CD14-positive monocyte (primary cell): Measurements from ENCODE around the gene SLC43A3. TPM values are rescaled to one million over a fixed set of nuclear protein-coding genes. Genes with fewer than 3 reads are reported as not detected.

Experiments used
- DNase-seq, 3 donors: peaks; one replicate each; pipeline ENCODE4 v3.0.0-alpha.2; 2011 to 2022
- H2AFZ ChIP-seq: 2 replicates; pipeline ENCODE4 v1.6.0; 2012; ENCODE audit warnings: mild to moderate bottlenecking, low read depth, low read length, inconsistent platforms; ENCODE audit not compliant: insufficient read depth, poor library complexity, severe bottlenecking
- H3K27ac ChIP-seq, 2 donors: 1 replicate in 1 of 2; 2 replicates in 1 of 2; pipeline ENCODE4 v1.5.1; 2012 to 2013; ENCODE audit warnings: low read length in 2 of 2, control low read depth in 1 of 2, inconsistent platforms in 1 of 2, low read depth in 1 of 2, mild to moderate bottlenecking in 1 of 2
- H3K27me3 ChIP-seq, 2 donors: one replicate each; pipeline versions ENCODE4 v1.6.0 to v1.6.1; 2011 to 2013; ENCODE audit warnings: low read length in 2 of 2; ENCODE audit not compliant: control insufficient read depth in 2 of 2, insufficient read depth in 2 of 2
- H3K36me3 ChIP-seq, 2 donors: replicated peaks in 1 of 2; 1 replicate in 1 of 2; 2 replicates in 1 of 2; pipeline versions ENCODE4 v1.5.1 to v1.6.1; 2012 to 2013; ENCODE audit warnings: low read length in 2 of 2, control low read depth in 1 of 2, inconsistent platforms in 1 of 2, mild to moderate bottlenecking in 1 of 2; ENCODE audit not compliant: insufficient read depth in 2 of 2, control insufficient read depth in 1 of 2
- H3K4me1 ChIP-seq, 2 donors: 1 replicate in 1 of 2; 2 replicates in 1 of 2; pipeline versions ENCODE4 v1.5.1 to v1.6.1; 2012 to 2013; ENCODE audit warnings: low read length in 2 of 2, control low read depth in 1 of 2, inconsistent platforms in 1 of 2, mild to moderate bottlenecking in 1 of 2, moderate library complexity in 1 of 2; ENCODE audit not compliant: insufficient read depth in 2 of 2, control insufficient read depth in 1 of 2
- H3K4me2 ChIP-seq: replicated peaks from 2 replicates; pipeline ENCODE3; 2012; ENCODE audit warnings: low read length, moderate library complexity, mild to moderate bottlenecking; ENCODE audit not compliant: poor library complexity, severe bottlenecking; ENCODE audit errors: extremely low read depth
- H3K4me3 ChIP-seq, 3 experiments: fragments of 200-600 bp in 1 of 3; sonication (generic) in 1 of 3; replicated peaks in 1 of 3; 1 replicate in 2 of 3; 2 replicates in 1 of 3; pipeline ENCODE4 v1.5.1; 2011 to 2013; ENCODE audit warnings: low read length in 3 of 3, mild to moderate bottlenecking in 3 of 3, control low read depth in 2 of 3, low read depth in 2 of 3, inconsistent platforms in 1 of 3, moderate library complexity in 1 of 3
- H3K79me2 ChIP-seq: 2 replicates; pipeline ENCODE4 v1.6.0; 2012; ENCODE audit warnings: mild to moderate bottlenecking, control low read depth, inconsistent platforms, low read length, moderate library complexity; ENCODE audit not compliant: insufficient read depth
- H3K9ac ChIP-seq: 2 replicates; pipeline ENCODE4 v1.6.0; 2017; ENCODE audit warnings: low read length, mild to moderate bottlenecking; ENCODE audit not compliant: insufficient read depth, poor library complexity, severe bottlenecking
- H3K9me3 ChIP-seq, 2 donors: replicated peaks in 1 of 2; 1 replicate in 1 of 2; 2 replicates in 1 of 2; pipeline versions ENCODE4 v1.5.1 to v1.6.1; 2012 to 2013; ENCODE audit warnings: low read length in 2 of 2, control low read depth in 1 of 2; ENCODE audit not compliant: control insufficient read depth in 1 of 2, insufficient read depth in 1 of 2
- H4K20me1 ChIP-seq: 2 replicates; pipeline ENCODE4 v1.6.0; 2012; ENCODE audit warnings: mild to moderate bottlenecking, low read length, control low read depth, moderate library complexity; ENCODE audit not compliant: insufficient read depth
- H3K27ac Mint-ChIP-seq, 7 donors: one replicate each; pipeline ENCODE4 v1.8.0; 2020; ENCODE audit warnings: mild to moderate bottlenecking in 7 of 7, mixed read lengths in 7 of 7, moderate library complexity in 6 of 7, inconsistent platforms in 2 of 7
- H3K27me3 Mint-ChIP-seq, 3 donors: one replicate each; pipeline ENCODE4 v1.8.0; 2021 to 2022; ENCODE audit warnings: low read depth in 3 of 3, mild to moderate bottlenecking in 3 of 3, mixed read lengths in 3 of 3, moderate library complexity in 3 of 3, inconsistent platforms in 1 of 3
- H3K36me3 Mint-ChIP-seq, 2 donors: one replicate each; pipeline ENCODE4 v1.8.0; 2020; ENCODE audit warnings: mixed read lengths in 2 of 2, inconsistent platforms in 1 of 2, mild to moderate bottlenecking in 1 of 2
- H3K4me1 Mint-ChIP-seq: one replicate; pipeline ENCODE4 v1.8.0; 2020; ENCODE audit warnings: mild to moderate bottlenecking, mixed read lengths
- H3K4me3 Mint-ChIP-seq, 2 donors: one replicate each; pipeline ENCODE4 v1.8.0; 2020; ENCODE audit warnings: mild to moderate bottlenecking in 2 of 2, mixed read lengths in 2 of 2, moderate library complexity in 1 of 2
- H3K9me3 Mint-ChIP-seq, 7 donors: one replicate each; pipeline ENCODE4 v1.8.0; 2020 to 2022; ENCODE audit warnings: mixed read lengths in 7 of 7, mild to moderate bottlenecking in 6 of 7, moderate library complexity in 6 of 7, inconsistent platforms in 2 of 7
- CTCF ChIP-seq: fragments of 200-600 bp; IDR thresholded peaks from one replicate; pipeline ENCODE4 v1.8.0; 2022; ENCODE audit warnings: antibody characterized with exemption, mild to moderate bottlenecking
- WGBS: methylation state at CpG from one replicate; pipeline ENCODE4 v1.1.5; 2013; ENCODE audit warnings: missing lambda C conversion rate; ENCODE audit not compliant: insufficient coverage; 5-methylcytosine and 5-hydroxymethylcytosine counted together
- intact Hi-C, 2 donors: fragments of 100-400 bp; cut with micrococcal nuclease; formaldehyde crosslinking; loops; one replicate each; pipeline versions ENCODE4 v1.15.0 to v1.15.1; 2023
- polyA plus RNA-seq, 3 donors: library from polyadenylated mRNA; depleted of rRNA in 1 of 3; unstranded in 2 of 3; stranded (reverse) in 1 of 3; fragments of 300-500 nt in 2 of 3; fragments of >200 nt in 1 of 3; fragmentation: Illumina TruSeq in 2 of 3; gene quantifications; 1 replicate in 2 of 3; 2 replicates in 1 of 3; pipeline ENCODE4 v1.2.3, GENCODE V29; 2012 to 2021

The SLC43A3 gene
- polyA plus RNA-seq, 3 donors: 82.4 to 116 (median 109) TPM

- H2AFZ ChIP-seq: no peak overlapping the region
Observed at GRCh38 chr11:57392066-57392762, 34.7 kb downstream of the SLC43A3 start.

GRCh38 chr11:57391539-57391938 is 35.4 kb downstream of the SLC43A3 start:
- no peak overlapping the region for H3K4me2 ChIP-seq
- peaks cover 3 to 8% of the 10 kb centered on the region in 2 donors for H3K4me1 ChIP-seq

More at GRCh38 chr11:57392066-57392762, 34.7 kb downstream of the SLC43A3 start:
- peaks cover 14% of the 10 kb centered on the region for H3K4me1 Mint-ChIP-seq
- H3K4me3 Mint-ChIP-seq: no peak overlapping the region
- Histone ChIP-seq H3K4me1 (peaks cover 10 to 15% of the 10 kb centered on the region in 2 donors), H4K20me1 (no peaks in the 10 kb centered on the region), H3K4me3 (no peak overlapping the region), H3K79me2 (no peaks in the 10 kb centered on the region), H3K27me3 (no peaks in the 10 kb centered on the region), H3K27ac (no peak overlapping the region), H3K36me3 (no peaks in the 10 kb centered on the region), H3K4me2 (no peak overlapping the region), H3K9me3 (no peaks in the 10 kb centered on the region), H3K9ac (no peak overlapping the region)
- TF ChIP-seq CTCF: no peak
- intact Hi-C loops: no loop called here
- DNase-seq: no peak
- no peaks in the 10 kb centered on the region for H3K36me3 Mint-ChIP-seq
- no peak overlapping the region for H3K27ac Mint-ChIP-seq
- no peaks in the 10 kb centered on the region for H3K9me3 Mint-ChIP-seq
- H3K27me3 Mint-ChIP-seq: peaks cover 0 to 3% (median 2%) of the 10 kb centered on the region in 3 donors
- 100% methylated on average over 1 of the region's 8 CpGs for WGBS

More at GRCh38 chr11:57391539-57391938, 35.4 kb downstream of the SLC43A3 start:
- no peaks in the 10 kb centered on the region for H3K9me3 ChIP-seq
- no peak overlapping the region for H3K9ac ChIP-seq
- no peaks in the 10 kb centered on the region for H3K36me3 ChIP-seq
- Mint-ChIP-seq H3K27ac (no peak overlapping the region), H3K4me1 (peaks cover 14% of the 10 kb centered on the region), H3K9me3 (no peaks in the 10 kb centered on the region), H3K4me3 (no peak overlapping the region), H3K27me3 (peaks cover 0 to 3% (median 2%) of the 10 kb centered on the region in 3 donors), H3K36me3 (no peaks in the 10 kb centered on the region)
- no peak overlapping the region for H3K4me3 ChIP-seq
- no peaks in the 10 kb centered on the region for H4K20me1 ChIP-seq
- intact Hi-C loops: no loop called here
- no peaks in the 10 kb centered on the region for H3K27me3 ChIP-seq
- H3K79me2 ChIP-seq: no peaks in the 10 kb centered on the region
- WGBS: 40% methylated on average over 1 of the region's 2 CpGs
- no peak for TF ChIP-seq CTCF
- peak in 2 of 3 donors; percentile 9 to 45 for DNase-seq
- H2AFZ ChIP-seq: no peak overlapping the region
- no peak overlapping the region for H3K27ac ChIP-seq
